Colonic mucosa (tissue), 4 donors: Measurements from ENCODE around the gene TIPARP. TPM values are rescaled to one million over a fixed set of nuclear protein-coding genes. Genes with fewer than 3 reads are reported as not detected.

Experiments used
- DNase-seq: peaks from one replicate; pipeline ENCODE4 v3.0.0-alpha.2; 2020
- H3K27ac ChIP-seq: fragments of 200-600 bp; one replicate; pipeline ENCODE4 v1.8.0; 2021
- H3K27me3 ChIP-seq: fragments of 200-600 bp; one replicate; pipeline ENCODE4 v1.8.0; 2021
- H3K36me3 ChIP-seq: fragments of 200-600 bp; one replicate; pipeline ENCODE4 v1.8.0; 2021
- H3K4me1 ChIP-seq: fragments of 200-600 bp; one replicate; pipeline ENCODE4 v1.8.0; 2021; ENCODE audit warnings: mild to moderate bottlenecking
- H3K4me3 ChIP-seq: fragments of 200-600 bp; one replicate; pipeline ENCODE4 v1.8.0; 2021
- H3K9ac ChIP-seq, 2 donors: one replicate each; pipeline ENCODE4 v1.7.0; 2013; ENCODE audit warnings: control low read depth in 2 of 2, low read depth in 2 of 2, low read length in 2 of 2
- H3K9me3 ChIP-seq: fragments of 200-600 bp; one replicate; pipeline ENCODE4 v1.8.0; 2021
- CTCF ChIP-seq: fragments of 200-600 bp; IDR thresholded peaks from one replicate; pipeline ENCODE4 v1.8.0; 2022; ENCODE audit warnings: antibody characterized with exemption, mild to moderate bottlenecking
- intact Hi-C: fragments of 100-400 bp; cut with DNase I; formaldehyde crosslinking; loops from one replicate; pipeline ENCODE4 v1.14.1; 2022
- total RNA-seq, 2 donors: library from RNA; stranded (reverse); fragmentation: NEBNext Ultra II Directional in 1 of 2; extraction: Animal tissue kit (Norgen Biotek cat#: 25700) in 1 of 2; gene quantifications; one replicate each; pipeline ENCODE4 v1.2.1, GENCODE V29; 2021
- donor health status: healthy.
- donor health status: DM: no; HTN: no; CAD: no.
- donor health status: DM: no; HTN: no; CAD: no.

The TIPARP gene
- total RNA-seq, 2 donors from 2014 or later: 15.2 to 30.2 TPM

GRCh38 chr3:156742401-156742800 lies 68.0 kb downstream of the TIPARP start:
- TF ChIP-seq CTCF: no peak
- intact Hi-C loops: no loop called here
- H3K27me3 ChIP-seq: no peaks in the 10 kb centered on the region

GRCh38 chr3:156743859-156744258 lies 69.5 kb downstream of the TIPARP start:
- no peak for DNase-seq
- Histone ChIP-seq H3K4me3 (no peak overlapping the region), H3K4me1 (no peaks in the 10 kb centered on the region), H3K27ac (no peak overlapping the region), H3K9me3 (no peaks in the 10 kb centered on the region), H3K9ac (no peak overlapping the region), H3K36me3 (no peaks in the 10 kb centered on the region), H3K27me3 (no peaks in the 10 kb centered on the region)
- no peak for TF ChIP-seq CTCF
- intact Hi-C loops: no loop called here

More at GRCh38 chr3:156742401-156742800, 68.0 kb downstream of the TIPARP start:
- Histone ChIP-seq H3K36me3 (no peaks in the 10 kb centered on the region), H3K4me3 (no peak overlapping the region), H3K9me3 (no peaks in the 10 kb centered on the region), H3K4me1 (no peaks in the 10 kb centered on the region), H3K9ac (no peak overlapping the region), H3K27ac (no peak overlapping the region)
- DNase-seq: no peak

- Histone ChIP-seq H3K36me3 (no peaks in the 10 kb centered on the region), H3K4me3 (no peak overlapping the region), H3K27ac (no peak overlapping the region), H3K9me3 (no peaks in the 10 kb centered on the region), H3K9ac (no peak overlapping the region), H3K27me3 (no peaks in the 10 kb centered on the region), H3K4me1 (no peaks in the 10 kb centered on the region)
- no peak for DNase-seq
- TF ChIP-seq CTCF: no peak
- intact Hi-C loops: no loop called here
Measured at GRCh38 chr3:156744631-156745030, 70.2 kb downstream of the TIPARP start.

GRCh38 chr3:156745766-156746165 lies 71.4 kb downstream of the TIPARP start:
- Histone ChIP-seq H3K27me3 (no peaks in the 10 kb centered on the region), H3K9ac (no peak overlapping the region), H3K9me3 (no peaks in the 10 kb centered on the region), H3K4me3 (no peak overlapping the region), H3K4me1 (no peaks in the 10 kb centered on the region), H3K27ac (no peak overlapping the region), H3K36me3 (no peaks in the 10 kb centered on the region)
- intact Hi-C loops: no loop called here
- TF ChIP-seq CTCF: no peak
- DNase-seq: no peak

- H3K9ac ChIP-seq: no peak overlapping the region
- H3K27me3 ChIP-seq: no peaks in the 10 kb centered on the region
- intact Hi-C loops: no loop called here
- H3K9me3 ChIP-seq: no peaks in the 10 kb centered on the region
- H3K4me3 ChIP-seq: no peak overlapping the region
- no peak overlapping the region for H3K27ac ChIP-seq
- no peaks in the 10 kb centered on the region for H3K36me3 ChIP-seq
- DNase-seq: no peak
- no peak for TF ChIP-seq CTCF
- no peaks in the 10 kb centered on the region for H3K4me1 ChIP-seq
Measured at GRCh38 chr3:156747046-156747445, 72.7 kb downstream of the TIPARP start.

- no peak for DNase-seq
- no peak overlapping the region for H3K27ac ChIP-seq
- H3K9me3 ChIP-seq: no peaks in the 10 kb centered on the region
- intact Hi-C loops: no loop called here
- H3K4me1 ChIP-seq: no peaks in the 10 kb centered on the region
- no peaks in the 10 kb centered on the region for H3K36me3 ChIP-seq
- H3K27me3 ChIP-seq: no peaks in the 10 kb centered on the region
- H3K9ac ChIP-seq: no peak overlapping the region
- TF ChIP-seq CTCF: no peak
- no peak overlapping the region for H3K4me3 ChIP-seq
Measured at GRCh38 chr3:156749244-156749643, 74.9 kb downstream of the TIPARP start.
